Colon (tissue), 2 donors: ENCODE data around the gene SH3PXD2A.

Source experiments
- FAIRE-seq: peaks from 2 replicates; lab custom pipeline; 2012; peaks lifted over from hg19 to GRCh38; lab: Jason Lieb, UNC
- donor health status: control.
- donor health status: control.

The SH3PXD2A gene

GRCh38 chr10:103722632-103723031, 132.7 kb downstream of the SH3PXD2A start:
- FAIRE-seq, result no peak

GRCh38 chr10:103720964-103721335, 134.4 kb downstream of the SH3PXD2A start:
- no peak for FAIRE-seq

GRCh38 chr10:103720328-103720963, 134.9 kb downstream of the SH3PXD2A start:
- FAIRE-seq, result no peak

- FAIRE-seq, result no peak
These were observed 136.3 kb downstream of the SH3PXD2A start for GRCh38 chr10:103719036-103719435.

GRCh38 chr10:103718247-103718620, 137.1 kb downstream of the SH3PXD2A start:
- FAIRE-seq, result no peak

GRCh38 chr10:103717341-103718246, 137.8 kb downstream of the SH3PXD2A start:
- FAIRE-seq, result no peak

- no peak for FAIRE-seq
These were observed 138.9 kb downstream of the SH3PXD2A start for GRCh38 chr10:103716206-103717160.

GRCh38 chr10:103715430-103715829, 139.9 kb downstream of the SH3PXD2A start:
- FAIRE-seq, result no peak

- FAIRE-seq, result no peak
These were observed 141.0 kb downstream of the SH3PXD2A start for GRCh38 chr10:103714232-103714891.

GRCh38 chr10:103713676-103714075, 141.7 kb downstream of the SH3PXD2A start:
- no peak for FAIRE-seq

- FAIRE-seq, result no peak
These were observed 142.4 kb downstream of the SH3PXD2A start for GRCh38 chr10:103712898-103713498.

- no peak for FAIRE-seq
These were observed 143.2 kb downstream of the SH3PXD2A start for GRCh38 chr10:103712146-103712545.

- no peak for FAIRE-seq
These were observed 143.9 kb downstream of the SH3PXD2A start for GRCh38 chr10:103711351-103711994.

- no peak for FAIRE-seq
These were observed 144.9 kb downstream of the SH3PXD2A start for GRCh38 chr10:103710490-103710889.

- no peak for FAIRE-seq
These were observed 145.9 kb downstream of the SH3PXD2A start for GRCh38 chr10:103709341-103709920.

GRCh38 chr10:103708627-103709288, 146.6 kb downstream of the SH3PXD2A start:
- no peak for FAIRE-seq

- FAIRE-seq, result no peak
These were observed 147.3 kb downstream of the SH3PXD2A start for GRCh38 chr10:103707956-103708626.

- FAIRE-seq, result no peak
These were observed 148.6 kb downstream of the SH3PXD2A start for GRCh38 chr10:103706762-103707161.

GRCh38 chr10:103706047-103706446, 149.3 kb downstream of the SH3PXD2A start:
- no peak for FAIRE-seq
